GM12801 (cell line): ENCODE data around the gene IL4I1.

Experiments
- CTCF ChIP-seq: IDR thresholded peaks from one replicate; pipeline ENCODE4 v1.5.1; 2011; ENCODE audit warnings: control low read depth; ENCODE audit not compliant: insufficient read length; ENCODE audit errors: extremely low read depth

IL4I1 gene

GRCh38 chr19:49895566-49896297, 955 bp downstream of the IL4I1 start:
- no peak for TF ChIP-seq CTCF

GRCh38 chr19:49894879-49895565, 1.7 kb downstream of the IL4I1 start:
- no peak for TF ChIP-seq CTCF

GRCh38 chr19:49894011-49894664, 2.5 kb downstream of the IL4I1 start:
- TF ChIP-seq CTCF = no peak

GRCh38 chr19:49892716-49893115, 4.0 kb downstream of the IL4I1 start:
- no peak for TF ChIP-seq CTCF

GRCh38 chr19:49891393-49891792, 5.3 kb downstream of the IL4I1 start:
- TF ChIP-seq CTCF = no peak

GRCh38 chr19:49890349-49891311, 6.1 kb downstream of the IL4I1 start:
- no peak for TF ChIP-seq CTCF
